Activated CD8-positive, alpha-beta memory T cell treated with anti-CD3 and anti-CD28 coated beads, Interleukin-2, amount 50 U/mL, for 1 hour (primary cell): ENCODE results near the gene ZBTB32.

Source experiments
- DNase-seq: peaks from one replicate; pipeline ENCODE4 v3.0.0-alpha.2; 2020; ENCODE audit errors: extremely low read depth

ZBTB32 gene

GRCh38 chr19:35736913-35737886 is 32.8 kb downstream of the ZBTB32 start:
- no peak for DNase-seq

- no peak for DNase-seq
Measured at GRCh38 chr19:35738021-35738886, 33.9 kb downstream of the ZBTB32 start.

GRCh38 chr19:35738887-35739229 is 34.5 kb downstream of the ZBTB32 start:
- DNase-seq: no peak

GRCh38 chr19:35739275-35740107 is 35.1 kb downstream of the ZBTB32 start:
- no peak for DNase-seq

GRCh38 chr19:35740108-35740422 is 35.7 kb downstream of the ZBTB32 start:
- no peak for DNase-seq

- DNase-seq: peak; percentile 91
Measured at GRCh38 chr19:35740423-35741202, 36.3 kb downstream of the ZBTB32 start.

GRCh38 chr19:35741203-35741515 is 36.8 kb downstream of the ZBTB32 start:
- no peak for DNase-seq

GRCh38 chr19:35742121-35742724 is 37.9 kb downstream of the ZBTB32 start, which contains the start of gene IGFLR1:
Gene IGFLR1, minus strand, starts transcription at chr19:35742452. Its CDS starts 1,272 bp downstream, at chr19:35741180.
- no peak for DNase-seq

- DNase-seq: no peak
Measured at GRCh38 chr19:35743640-35744429, 39.5 kb downstream of the ZBTB32 start.

GRCh38 chr19:35744430-35745327 is 40.3 kb downstream of the ZBTB32 start:
- peak; percentile 89 for DNase-seq

- DNase-seq: peak; percentile 92
Measured at GRCh38 chr19:35745328-35746086, 41.1 kb downstream of the ZBTB32 start, which contains the start of the genes PSENEN and U2AF1L4. Gene PSENEN, plus strand, starts transcription at chr19:35745651. Its CDS starts 280 bp downstream, at chr19:35745931. Gene U2AF1L4, minus strand, starts transcription at chr19:35745418. Its CDS starts 27 bp downstream, at chr19:35745391.

GRCh38 chr19:35746087-35746462 is 41.7 kb downstream of the ZBTB32 start:
- no peak for DNase-seq

- DNase-seq: no peak
Measured at GRCh38 chr19:35746531-35746930, 42.2 kb downstream of the ZBTB32 start.

GRCh38 chr19:35748106-35749020 is 44.0 kb downstream of the ZBTB32 start, which contains the start of gene LIN37:
Gene LIN37, plus strand, starts transcription at chr19:35748576. Its CDS starts 149 bp downstream, at chr19:35748725.
- peak; percentile 98 for DNase-seq

- no peak for DNase-seq
Measured at GRCh38 chr19:35750167-35750566, 45.8 kb downstream of the ZBTB32 start.
